SHP77 treated with DMSO at 0.1 percent for 48 hours (cell line): ENCODE results near the gene PCID2.
"Not testable (repeated sequence)": the region's sequence is repeated elsewhere in the genome, so short reads cannot be mapped to it uniquely, and the experiment has no call there.

Experiments used
- DNase-seq: peaks from one replicate; lab custom pipeline; 2025; lab: John Stamatoyannopoulos, UW

PCID2 gene

DNA sequence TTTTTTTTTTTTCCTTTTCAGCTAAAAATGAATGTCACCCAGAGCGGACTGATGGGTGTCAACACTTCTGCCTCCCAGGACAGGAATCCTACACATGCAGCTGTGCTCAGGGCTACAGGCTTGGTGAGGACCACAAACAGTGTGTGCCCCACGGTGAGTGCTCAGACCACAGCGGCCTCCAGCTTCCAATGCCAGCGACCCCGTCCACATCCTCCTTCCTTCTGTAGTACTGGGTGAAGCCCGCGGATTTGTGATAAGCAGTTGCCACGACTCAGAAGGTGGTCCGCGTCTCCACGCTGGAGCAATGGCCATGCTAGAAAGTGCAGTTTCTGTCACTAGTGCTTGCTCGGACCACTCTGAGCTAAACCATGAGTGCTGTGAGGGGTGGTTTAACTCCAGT, 44.0 kb downstream of the PCID2 start:
- no peak for DNase-seq

DNA sequence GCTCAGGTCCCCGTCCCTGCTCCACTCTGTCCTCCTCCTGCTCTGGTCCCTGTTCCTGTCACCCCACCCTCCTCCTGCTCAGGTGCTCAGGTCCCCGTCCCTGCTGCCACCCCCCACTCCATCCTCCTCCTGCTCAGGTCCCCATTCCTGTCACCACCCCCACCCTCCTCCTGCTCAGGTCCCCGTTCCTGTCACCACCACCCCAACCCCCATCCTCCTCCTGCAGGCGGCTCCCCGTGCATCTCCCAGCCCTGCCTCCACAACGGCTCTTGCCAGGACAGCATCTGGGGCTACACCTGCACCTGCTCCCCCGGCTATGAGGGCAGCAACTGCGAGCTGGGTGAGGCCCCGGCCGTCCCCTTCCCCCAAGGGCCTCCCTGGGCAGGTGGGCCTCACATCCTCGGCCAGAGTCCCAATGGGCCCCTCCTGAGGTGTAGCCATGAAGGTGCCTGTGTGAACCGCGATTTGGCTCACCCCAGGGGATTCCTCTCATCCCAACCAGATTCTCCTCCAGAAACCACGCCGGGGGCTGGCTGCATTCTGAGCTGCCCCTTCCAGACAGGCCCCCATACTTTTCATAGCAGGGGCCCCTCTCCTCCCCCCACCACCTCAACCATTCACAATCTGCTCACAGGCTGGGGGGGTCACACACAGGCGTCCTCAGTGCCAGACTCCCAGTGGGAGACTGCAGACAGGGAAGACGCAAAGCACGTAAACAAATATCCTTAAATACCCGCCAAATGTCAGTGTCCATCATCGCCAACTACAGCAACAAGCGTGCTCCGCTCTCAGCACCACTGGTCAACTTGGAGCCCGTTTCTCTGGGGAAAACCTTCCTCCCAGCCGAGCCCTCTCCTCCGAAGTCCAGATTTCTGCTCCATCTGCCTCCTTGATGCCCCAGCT, 45.4 kb downstream of the PCID2 start:
- peak; percentile 26 for DNase-seq

- DNase-seq = not testable (repeated sequence)
Measured at GRCh38 chr13:113161975-113162374, 46.5 kb downstream of the PCID2 start.

- DNase-seq = no peak
Measured at GRCh38 chr13:113161433-113161832, 47.0 kb downstream of the PCID2 start.

- no peak for DNase-seq
Measured at GRCh38 chr13:113160983-113161382, 47.5 kb downstream of the PCID2 start.

GRCh38 chr13:113159701-113160100, 48.8 kb downstream of the PCID2 start:
- DNase-seq = no peak

DNA sequence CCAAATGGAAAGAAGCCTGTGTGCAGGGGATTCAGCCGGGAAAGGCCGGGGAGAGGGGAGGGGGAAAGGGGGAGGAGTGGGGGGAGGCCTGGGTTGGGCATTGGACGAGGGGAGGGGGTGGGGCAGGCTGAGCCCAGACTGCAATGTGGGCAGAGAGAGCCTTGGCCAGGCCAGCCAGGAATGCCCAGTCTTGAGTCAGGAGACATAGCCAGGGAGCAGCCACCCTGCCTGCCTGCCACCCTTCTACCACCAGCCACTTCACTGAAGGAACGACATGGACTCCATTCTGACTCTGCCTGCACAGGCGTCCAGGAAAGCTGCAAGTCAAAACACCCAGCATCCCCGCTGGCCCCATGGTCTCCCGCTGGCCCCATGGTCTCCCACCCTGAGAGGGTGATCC, 49.5 kb downstream of the PCID2 start:
- DNase-seq = no peak

GRCh38 chr13:113157929-113158747, 50.3 kb downstream of the PCID2 start, which contains the start of gene PROZ:
Gene PROZ (plus strand): TSS chr13:113158648. CDS start chr13:113158661, 13 bp downstream.
- DNase-seq = no peak

GRCh38 chr13:113157206-113157928, 51.1 kb downstream of the PCID2 start:
- DNase-seq = no peak

DNA sequence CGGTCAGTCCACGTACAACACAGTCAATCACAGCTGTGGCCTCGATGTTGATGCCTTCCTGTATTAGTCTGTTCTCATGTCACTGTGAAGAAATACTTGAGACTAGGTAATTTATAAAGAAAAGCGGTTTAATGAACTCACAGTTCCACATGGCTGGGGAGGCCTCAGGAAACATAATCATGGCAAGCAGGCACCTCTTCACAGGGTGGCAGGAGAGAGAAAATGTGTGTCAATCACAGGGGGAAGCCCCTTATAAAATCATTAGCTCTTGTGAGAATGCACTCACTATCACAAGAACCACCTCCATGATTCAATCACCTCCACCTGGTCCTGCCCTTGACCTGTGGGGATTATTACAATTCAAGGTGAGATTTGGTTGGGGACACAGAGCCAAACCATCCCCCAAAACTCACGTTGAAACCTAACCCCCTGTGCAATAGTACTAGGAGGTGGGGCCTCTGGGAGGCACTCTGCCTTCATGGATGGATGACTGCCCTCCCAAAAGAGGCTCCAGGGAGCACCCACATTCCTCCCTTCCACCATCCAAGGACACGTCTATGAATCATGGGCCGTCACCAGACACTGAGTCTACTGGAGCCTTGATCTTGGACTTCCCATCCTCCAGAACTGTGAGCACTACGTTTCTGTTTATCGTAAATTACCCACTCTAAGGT, 52.4 kb downstream of the PCID2 start:
- DNase-seq = no peak

- no peak for DNase-seq
Measured at GRCh38 chr13:113155201-113155600, 53.3 kb downstream of the PCID2 start.

DNA sequence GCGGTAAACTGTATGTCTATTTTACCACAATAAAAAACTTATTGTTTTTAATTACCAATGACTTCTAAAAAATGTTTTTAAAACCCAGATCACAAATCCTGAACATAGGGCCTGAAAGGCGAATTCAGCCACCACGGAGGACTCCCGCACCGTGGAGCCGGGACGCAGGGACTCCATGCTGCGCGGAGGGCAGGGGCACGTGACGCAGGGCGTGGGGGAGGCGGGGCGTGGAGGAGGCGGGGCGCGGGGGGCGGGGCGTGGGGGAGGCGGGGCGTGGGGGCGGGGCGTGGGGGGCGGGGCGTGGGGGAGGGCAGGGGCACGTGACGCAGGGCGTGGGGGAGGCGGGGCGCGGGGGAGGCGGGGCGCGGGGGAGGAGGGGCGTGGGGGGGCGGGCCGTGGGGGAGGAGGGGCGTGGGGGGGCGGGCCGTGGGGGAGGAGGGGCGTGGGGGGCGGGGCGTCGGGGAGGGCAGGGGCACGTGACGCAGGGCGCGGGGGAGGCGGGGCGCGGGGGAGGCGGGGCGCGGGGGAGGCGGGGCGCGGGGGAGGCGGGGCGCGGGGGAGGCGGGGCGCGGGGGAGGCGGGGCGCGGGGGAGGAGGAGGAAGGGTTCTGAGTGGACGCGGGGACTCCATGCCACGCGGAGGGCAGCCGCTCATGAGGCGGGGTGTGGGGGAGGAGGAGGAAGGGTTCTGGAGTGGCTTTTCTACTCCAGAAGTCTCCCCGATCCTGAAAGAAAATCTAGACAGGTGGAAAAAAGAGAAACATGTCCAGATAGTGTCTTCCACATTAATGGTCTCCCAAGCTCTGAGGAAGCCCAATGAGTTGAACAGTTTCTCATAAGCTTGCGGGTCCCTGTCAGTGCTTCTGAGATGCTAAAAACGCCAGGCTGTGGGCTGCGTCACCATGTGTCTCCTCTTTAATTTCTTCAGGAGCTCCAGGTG, 54.4 kb downstream of the PCID2 start:
- no peak for DNase-seq

GRCh38 chr13:113152984-113153809, 55.3 kb downstream of the PCID2 start:
- DNase-seq = peak; percentile 43

DNA sequence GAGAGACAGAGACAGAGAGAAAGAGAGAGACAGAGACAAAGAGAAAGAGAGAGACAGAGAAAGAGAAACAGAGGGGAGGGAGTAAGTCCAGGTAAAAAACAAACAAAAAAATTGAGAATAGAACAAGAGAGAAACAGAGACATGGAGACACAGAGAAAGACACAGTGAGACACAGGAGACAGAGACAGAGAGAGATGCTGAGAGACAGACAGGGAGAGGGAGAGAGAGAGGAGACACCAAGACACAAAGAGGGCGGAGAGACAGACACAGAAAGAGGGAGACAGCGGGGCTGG, 55.8 kb downstream of the PCID2 start:
- no peak for DNase-seq

- DNase-seq = no peak
Measured at GRCh38 chr13:113151745-113152690, 56.5 kb downstream of the PCID2 start.

DNA sequence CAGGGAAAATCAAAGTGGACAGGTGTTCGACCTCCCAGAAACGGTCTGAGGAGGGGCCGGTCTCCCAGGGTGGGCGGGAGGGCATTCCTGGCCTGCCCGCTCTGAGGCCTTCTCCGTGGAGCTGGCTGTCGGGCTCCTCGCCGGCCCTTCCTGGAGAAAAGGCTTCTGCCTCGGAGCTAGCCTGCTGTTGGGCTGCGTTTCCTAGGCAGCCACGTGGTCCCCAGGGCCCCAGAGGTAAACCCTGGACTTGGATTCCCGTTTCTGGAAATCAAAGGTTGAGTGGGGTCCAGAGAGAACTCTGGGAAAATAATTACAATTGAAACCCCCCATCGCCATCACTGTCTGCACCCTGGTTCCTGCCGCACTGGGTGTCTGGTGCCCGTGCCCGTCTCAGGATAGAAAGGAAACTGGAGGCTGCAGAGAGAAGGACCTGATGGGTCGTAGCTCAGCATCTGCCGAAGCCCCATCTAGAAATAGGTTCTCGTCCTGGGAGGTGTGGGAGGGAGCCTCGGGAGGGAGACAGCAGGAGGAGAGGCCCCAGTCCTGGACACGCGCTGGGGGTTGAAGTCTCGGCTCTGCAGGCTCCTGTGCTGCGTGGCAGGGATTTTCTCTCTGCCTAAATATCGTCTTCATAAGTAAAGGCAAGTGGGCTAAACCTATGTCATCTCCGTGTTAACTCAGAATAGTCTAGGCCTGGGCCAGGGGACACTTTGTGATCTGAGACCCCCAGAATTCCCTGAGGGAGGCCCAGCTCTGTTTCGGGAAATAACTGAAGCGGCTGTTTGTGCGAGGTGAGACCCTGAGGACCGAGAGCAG, 57.7 kb downstream of the PCID2 start:
- no peak for DNase-seq

DNA sequence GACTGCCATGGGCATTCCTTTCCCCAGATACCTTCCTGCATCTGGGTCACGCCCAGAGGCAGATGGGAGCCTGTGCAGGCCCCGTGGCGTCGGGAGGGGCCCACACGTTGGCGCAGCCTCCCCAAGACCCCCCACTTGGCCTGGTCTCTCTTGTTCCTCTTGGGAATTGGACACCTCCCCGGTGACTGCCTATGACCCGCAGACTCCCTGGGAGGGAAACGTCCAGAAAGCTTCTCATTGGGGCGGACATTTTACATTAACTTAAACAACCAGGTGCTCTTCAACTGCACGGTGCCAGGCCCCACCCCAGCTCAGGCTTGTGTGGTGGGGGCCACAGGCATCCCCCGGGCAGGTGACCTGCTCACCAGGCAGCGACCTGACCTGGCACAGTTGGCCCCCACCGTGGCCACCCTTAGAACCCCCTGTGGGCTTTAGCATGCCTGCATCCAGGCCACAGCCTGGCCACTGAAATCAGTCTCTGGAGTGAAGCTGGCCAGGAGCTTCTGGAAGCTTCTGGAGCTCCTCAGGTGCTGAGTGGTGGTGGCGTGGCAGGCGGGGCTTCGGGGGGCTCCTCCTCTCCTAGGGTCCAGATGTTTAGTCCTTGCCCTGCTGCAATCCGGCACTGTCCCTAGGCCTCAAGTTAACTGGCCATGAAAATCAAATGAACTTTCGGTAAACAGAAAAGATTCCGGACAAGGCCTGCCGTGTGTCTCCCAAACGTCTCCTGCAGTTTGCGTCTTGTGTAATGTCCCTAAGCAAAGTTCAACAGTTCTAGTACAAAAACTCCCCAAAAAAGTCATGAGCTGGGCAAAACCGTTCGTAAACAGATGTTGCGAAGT, 58.5 kb downstream of the PCID2 start:
- DNase-seq = no peak
